ENCODE data around the gene EHMT2. TPM values are rescaled to one million over a fixed set of nuclear protein-coding genes. Genes with fewer than 3 reads are reported as not detected.

Gene EHMT2
- polyA plus RNA-seq, 2 of the 4 experiments (the other 2 are of a cell fraction) = 15.4 to 32.3 TPM

- TF ChIP-seq ESRRA (IDR thresholded peaks at IDR 0.05; ENCODE audit: borderline replicate concordance, low read length) (no peak), TFCP2L1 (CRISPR knock-in tag; IDR thresholded peaks at IDR 0.05) (no peak), RCOR1 (IDR thresholded peaks at IDR 0.05; ENCODE audit: low read depth, low read length) (no peak), EHMT2 (IDR thresholded peaks at IDR 0.05; ENCODE audit: low read depth) (no peak), ZC3H11A (IDR thresholded peaks at IDR 0.05) (no peak), E2F6 (IDR thresholded peaks at IDR 0.05; ENCODE audit: borderline replicate concordance, low read depth) (no peak), SMC3 (IDR thresholded peaks at IDR 0.05) (no peak), BHLHE40 (IDR thresholded peaks at IDR 0.05; ENCODE audit: low read depth, low read length) (no peak), ELK1 (IDR thresholded peaks at IDR 0.05; ENCODE audit: low read depth, low read length) (no peak), JUNB (IDR thresholded peaks at IDR 0.05) (no peak), JUN (IDR thresholded peaks at IDR 0.05) (no peak), SREBF2 (IDR thresholded peaks at IDR 0.05) (no peak), CBX8 (IDR thresholded peaks at IDR 0.05) (no peak)
- Histone ChIP-seq H3K4me3 (no peak overlapping the region), H3K9me3 (no peaks in the 10 kb centered on the region), H3K4me2 (no peak overlapping the region), H3K4me1 (peaks cover 8% of the 10 kb centered on the region), H3K27ac (no peak overlapping the region)
- no peak for DNase-seq (ENCODE audit: low read depth in 1 of 2, low spot score in 1 of 2)
- ChIA-PET CTCF (interaction anchor here (2.3 kb wide), 1 partner anchor 16 kb away, joined by 10 read pairs; no protein-coding TSS in a partner anchor), POLR2A (no interaction called here)
- ATAC-seq = no peak
- FAIRE-seq = no peak
- 71% methylated on average over 9 of the region's 9 CpGs for WGBS (ENCODE audit: missing lambda C conversion rate)
These were observed 38.3 kb upstream of the EHMT2 start for GRCh38 chr6:31935823-31936222.

GRCh38 chr6:31935021-31935420, 37.5 kb upstream of the EHMT2 start:
- DNase-seq (ENCODE audit: low read depth in 1 of 2, low spot score in 1 of 2) = no peak
- ChIA-PET CTCF (interaction anchor here (2.3 kb wide), 1 partner anchor 17 kb away, joined by 10 read pairs; no protein-coding TSS in a partner anchor), POLR2A (no interaction called here)
- ATAC-seq = no peak
- Histone ChIP-seq H3K27ac (no peak overlapping the region), H3K4me2 (no peak overlapping the region), H3K4me1 (no peaks in the 10 kb centered on the region; the same call in 2 of the 3 replicates), H3K4me3 (no peak overlapping the region), H3K9me3 (no peaks in the 10 kb centered on the region)
- TF ChIP-seq POLR2AphosphoS2 (conservative IDR thresholded peaks at IDR 0.05; ENCODE audit: low read length) (no peak), POLR2A (IDR thresholded peaks at IDR 0.05; ENCODE audit: low read length) (no peak), RFX5 (IDR thresholded peaks at IDR 0.05) (no peak), NFE2L2 (conservative IDR thresholded peaks at IDR 0.05; ENCODE audit: low read length) (no peak), HOXA7 (CRISPR knock-in tag; IDR thresholded peaks at IDR 0.05) (no peak), MAFK (IDR thresholded peaks at IDR 0.05; ENCODE audit: partially characterized antibody) (no peak), FOSL2 (IDR thresholded peaks at IDR 0.05) (no peak), FOSL2 (CRISPR knock-in tag; IDR thresholded peaks at IDR 0.05) (no peak), RCOR1 (IDR thresholded peaks at IDR 0.05; ENCODE audit: low read depth, low read length) (no peak), ESRRA (IDR thresholded peaks at IDR 0.05; ENCODE audit: borderline replicate concordance, low read length) (no peak), MAX (IDR thresholded peaks at IDR 0.05) (no peak), EHF (CRISPR knock-in tag; IDR thresholded peaks at IDR 0.05) (no peak), MAZ (IDR thresholded peaks at IDR 0.05; ENCODE audit: borderline replicate concordance, low read depth, low read length) (no peak), CEBPB (IDR thresholded peaks at IDR 0.05) (no peak), CBX2 (IDR thresholded peaks at IDR 0.05; ENCODE audit: borderline replicate concordance, low read depth) (no peak)
- 80% methylated on average over 3 of the region's 3 CpGs for WGBS (ENCODE audit: missing lambda C conversion rate)
- no peak for FAIRE-seq

GRCh38 chr6:31933537-31933936, 36.0 kb upstream of the EHMT2 start:
- ChIA-PET POLR2A (no interaction called here), CTCF (no interaction called here)
- ATAC-seq = no peak; a peak in 1 of 6 replicates
- Histone ChIP-seq H3K4me3 (no peak overlapping the region), H3K9me3 (no peaks in the 10 kb centered on the region), H3K27ac (no peak overlapping the region), H3K4me2 (no peak overlapping the region), H3K4me1 (no peaks in the 10 kb centered on the region; the same call in 2 of the 3 replicates)
- no peak for DNase-seq (ENCODE audit: low read depth in 1 of 2, low spot score in 1 of 2)
- FAIRE-seq = no peak
- 45% methylated on average over 4 of the region's 19 CpGs for WGBS (ENCODE audit: missing lambda C conversion rate)
- TF ChIP-seq KDM5A (IDR thresholded peaks at IDR 0.05) (no peak), SMC3 (IDR thresholded peaks at IDR 0.05) (no peak), NFE2L2 (conservative IDR thresholded peaks at IDR 0.05; ENCODE audit: low read length) (no peak), ZC3H11A (IDR thresholded peaks at IDR 0.05) (no peak), REST (IDR thresholded peaks at IDR 0.05) (no peak), RCOR1 (IDR thresholded peaks at IDR 0.05; ENCODE audit: low read depth, low read length) (no peak), TFCP2L1 (CRISPR knock-in tag; IDR thresholded peaks at IDR 0.05) (no peak), PHF8 (IDR thresholded peaks at IDR 0.05; ENCODE audit: borderline replicate concordance, low read depth) (no peak), NR3C1 (IDR thresholded peaks at IDR 0.05) (no peak)
- TF ChIP-seq, protein P1, sequence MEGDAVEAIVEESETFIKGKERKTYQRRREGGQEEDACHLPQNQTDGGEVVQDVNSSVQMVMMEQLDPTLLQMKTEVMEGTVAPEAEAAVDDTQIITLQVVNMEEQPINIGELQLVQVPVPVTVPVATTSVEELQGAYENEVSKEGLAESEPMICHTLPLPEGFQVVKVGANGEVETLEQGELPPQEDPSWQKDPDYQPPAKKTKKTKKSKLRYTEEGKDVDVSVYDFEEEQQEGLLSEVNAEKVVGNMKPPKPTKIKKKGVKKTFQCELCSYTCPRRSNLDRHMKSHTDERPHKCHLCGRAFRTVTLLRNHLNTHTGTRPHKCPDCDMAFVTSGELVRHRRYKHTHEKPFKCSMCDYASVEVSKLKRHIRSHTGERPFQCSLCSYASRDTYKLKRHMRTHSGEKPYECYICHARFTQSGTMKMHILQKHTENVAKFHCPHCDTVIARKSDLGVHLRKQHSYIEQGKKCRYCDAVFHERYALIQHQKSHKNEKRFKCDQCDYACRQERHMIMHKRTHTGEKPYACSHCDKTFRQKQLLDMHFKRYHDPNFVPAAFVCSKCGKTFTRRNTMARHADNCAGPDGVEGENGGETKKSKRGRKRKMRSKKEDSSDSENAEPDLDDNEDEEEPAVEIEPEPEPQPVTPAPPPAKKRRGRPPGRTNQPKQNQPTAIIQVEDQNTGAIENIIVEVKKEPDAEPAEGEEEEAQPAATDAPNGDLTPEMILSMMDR (IDR thresholded peaks at IDR 0.05) = no peak

All from A549 (cell line).